ENCODE measurements around the gene ADCYAP1R1.
"Not testable (repeated sequence)": the region's sequence is repeated elsewhere in the genome, so short reads cannot be mapped to it uniquely, and the experiment has no call there.

Gene ADCYAP1R1

DNA sequence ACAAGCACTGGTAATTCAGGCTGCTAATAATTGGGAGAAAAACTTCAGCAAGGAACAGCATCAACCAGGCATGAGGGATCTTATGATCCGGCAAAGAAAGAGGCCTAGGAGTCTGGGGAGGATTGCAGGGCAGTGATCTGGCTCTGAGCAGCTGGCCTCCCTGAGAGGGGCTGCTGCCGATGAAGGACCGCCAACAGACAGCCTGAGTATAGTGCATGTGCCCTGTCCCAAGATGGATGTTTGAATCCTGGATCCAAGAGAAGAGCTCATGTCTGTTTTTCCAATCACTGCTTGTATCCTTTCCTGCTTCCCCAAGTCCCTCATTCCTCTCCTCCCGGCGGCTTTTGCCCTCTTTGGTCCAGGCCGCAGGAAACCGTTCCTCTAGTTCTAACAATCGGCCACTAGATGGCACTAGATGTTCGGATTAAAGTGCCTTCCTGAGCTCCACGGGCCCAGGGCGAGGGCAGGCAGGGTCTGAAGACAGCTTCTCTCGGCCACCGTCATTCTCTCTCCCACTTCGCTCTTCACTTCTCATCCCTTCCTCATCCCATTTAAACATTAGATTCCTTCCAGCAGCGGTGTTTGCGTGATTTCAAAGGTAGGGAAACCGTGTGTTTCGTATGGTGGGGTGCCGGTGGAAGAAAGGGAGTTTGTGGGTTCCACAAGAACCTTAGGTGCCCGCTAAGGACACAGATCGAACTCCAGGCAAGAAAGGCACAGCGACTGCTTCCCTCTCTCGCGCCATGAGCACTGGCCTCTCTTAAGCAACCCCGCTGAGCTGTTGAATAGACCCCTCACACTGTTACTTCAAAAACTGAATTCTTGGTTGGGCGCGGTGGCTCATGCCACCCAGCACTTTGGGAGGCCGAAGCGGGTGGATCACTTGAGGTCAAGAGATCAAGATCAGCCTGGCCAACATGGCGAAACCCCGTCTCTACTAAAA lies 82.4 kb downstream of the ADCYAP1R1 start:
- DNase-seq (ENCODE audit: low read depth), result peak; percentile 7

DNA sequence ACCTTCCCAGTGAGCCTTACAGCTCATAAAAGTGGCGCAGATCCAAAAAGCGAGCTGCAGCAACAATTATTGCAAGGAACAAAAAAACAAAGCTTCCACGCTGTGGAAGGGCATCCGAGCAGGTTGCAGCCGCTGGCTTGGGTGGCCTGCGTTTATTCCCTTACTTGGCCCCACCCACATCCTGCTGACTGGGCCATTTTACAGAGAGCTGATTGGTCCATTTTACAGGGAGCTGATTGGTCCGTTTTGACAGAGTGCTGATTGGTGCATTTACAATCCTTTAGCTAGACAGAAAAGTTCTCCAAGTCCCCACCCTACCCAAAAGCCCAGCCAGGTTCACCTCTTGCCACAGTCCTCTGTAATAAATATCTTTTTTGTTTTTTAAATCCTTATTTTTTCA lies 85.1 kb downstream of the ADCYAP1R1 start:
- DNase-seq (ENCODE audit: low read depth), result no peak

- DNase-seq (ENCODE audit: low read depth), result no peak
These were observed 93.2 kb downstream of the ADCYAP1R1 start for GRCh38 chr7:31145339-31145738.

GRCh38 chr7:31146030-31146429 lies 93.9 kb downstream of the ADCYAP1R1 start:
- no peak for DNase-seq (ENCODE audit: low read depth)

DNA sequence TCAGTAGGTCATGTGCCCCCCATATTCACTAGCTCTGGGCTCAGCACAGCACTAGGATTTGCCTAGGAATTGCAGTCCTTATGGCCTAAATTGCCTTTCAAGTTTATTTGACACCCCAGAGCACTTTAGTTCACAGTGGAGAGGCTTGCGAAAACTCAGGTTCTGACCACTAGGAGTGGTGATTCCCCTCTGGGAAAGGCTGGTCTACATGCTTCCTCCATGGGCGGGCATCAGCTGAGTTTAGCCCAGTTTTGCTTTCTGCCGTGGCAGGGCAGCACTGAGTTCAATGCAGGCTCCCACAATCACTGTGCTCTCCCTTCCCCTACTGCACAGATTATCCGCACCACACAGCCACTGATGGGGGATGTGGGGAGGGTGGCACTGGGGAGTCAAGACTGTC lies 94.4 kb downstream of the ADCYAP1R1 start:
- no peak for DNase-seq (ENCODE audit: low read depth)

DNA sequence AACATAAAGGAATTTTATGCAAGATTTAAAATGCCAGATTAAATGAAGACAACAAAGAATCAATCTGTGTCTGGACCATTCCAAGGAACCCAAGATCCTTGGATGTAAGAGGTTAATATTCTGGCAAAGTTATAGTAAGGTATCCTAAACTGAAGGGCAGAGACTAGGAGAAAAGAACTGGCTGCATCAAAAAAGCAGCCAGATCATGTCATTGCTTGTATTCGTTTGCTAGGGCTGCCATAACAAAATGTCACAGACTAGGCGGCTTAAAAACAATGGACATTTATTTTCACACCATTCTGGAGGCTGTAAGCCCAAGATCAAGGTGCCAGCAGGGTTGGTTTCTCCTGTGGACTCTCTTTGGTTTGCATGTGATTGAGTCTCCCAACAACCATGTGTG lies 99.7 kb downstream of the ADCYAP1R1 start:
- no peak for DNase-seq (ENCODE audit: low read depth)

DNA sequence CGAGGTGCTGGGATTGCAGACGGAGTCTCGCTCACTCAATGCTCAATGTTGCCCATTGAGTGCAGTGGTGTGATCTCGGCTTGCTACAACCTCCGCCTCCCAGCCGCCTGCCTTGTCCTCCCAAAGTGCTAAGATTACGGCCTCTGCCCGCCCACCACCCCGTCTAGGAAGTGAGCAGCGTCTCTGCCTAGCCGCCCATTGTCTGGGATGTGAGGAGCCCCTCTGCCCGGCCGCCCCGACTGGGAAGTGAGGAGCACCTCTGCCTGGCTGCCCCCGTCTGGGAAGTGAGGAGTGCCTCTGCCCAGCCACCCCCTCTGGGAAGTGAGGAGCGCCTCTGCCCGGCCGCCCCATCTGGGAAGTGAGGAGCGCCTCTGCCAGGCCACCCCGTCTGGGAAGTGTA lies 101.2 kb downstream of the ADCYAP1R1 start:
- DNase-seq (ENCODE audit: low read depth), result not testable (repeated sequence)

- DNase-seq (ENCODE audit: low read depth), result no peak
These were observed 108.8 kb downstream of the ADCYAP1R1 start for GRCh38 chr7:31160941-31161340.
